CD4-positive, alpha-beta T cell treated with Interleukin-4 for 1 hour (primary cell): ENCODE data around the gene ERVH48-1.
"Not testable (repeated sequence)": the region's sequence is repeated elsewhere in the genome, so short reads cannot be mapped to it uniquely, and the experiment has no call there.

ENCODE experiments used
- DNase-seq, 2 donors: peaks; one replicate each; pipeline ENCODE4 v3.0.0-alpha.2; 2020 to 2022

Gene ERVH48-1

DNA sequence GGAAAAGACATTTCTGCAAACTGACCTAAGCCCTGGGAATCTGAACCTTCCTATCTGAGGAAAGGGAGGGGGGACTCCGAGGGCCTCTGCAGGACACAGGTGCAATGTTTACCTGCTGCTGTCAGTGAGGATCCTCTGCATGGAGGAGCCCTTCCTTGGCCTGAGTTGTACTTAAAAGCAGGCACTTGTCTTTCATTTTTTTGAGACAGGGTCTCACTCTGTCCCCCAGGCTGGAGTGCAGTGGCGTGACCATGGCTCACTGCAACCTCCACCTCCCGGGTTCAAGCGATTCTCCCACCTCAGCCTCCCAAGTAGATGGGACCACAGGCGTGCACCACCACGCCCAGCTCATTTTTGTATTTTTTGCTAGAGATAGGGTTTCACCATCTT lies 13.2 kb upstream of the ERVH48-1 start:
- DNase-seq = not testable (repeated sequence)

DNA sequence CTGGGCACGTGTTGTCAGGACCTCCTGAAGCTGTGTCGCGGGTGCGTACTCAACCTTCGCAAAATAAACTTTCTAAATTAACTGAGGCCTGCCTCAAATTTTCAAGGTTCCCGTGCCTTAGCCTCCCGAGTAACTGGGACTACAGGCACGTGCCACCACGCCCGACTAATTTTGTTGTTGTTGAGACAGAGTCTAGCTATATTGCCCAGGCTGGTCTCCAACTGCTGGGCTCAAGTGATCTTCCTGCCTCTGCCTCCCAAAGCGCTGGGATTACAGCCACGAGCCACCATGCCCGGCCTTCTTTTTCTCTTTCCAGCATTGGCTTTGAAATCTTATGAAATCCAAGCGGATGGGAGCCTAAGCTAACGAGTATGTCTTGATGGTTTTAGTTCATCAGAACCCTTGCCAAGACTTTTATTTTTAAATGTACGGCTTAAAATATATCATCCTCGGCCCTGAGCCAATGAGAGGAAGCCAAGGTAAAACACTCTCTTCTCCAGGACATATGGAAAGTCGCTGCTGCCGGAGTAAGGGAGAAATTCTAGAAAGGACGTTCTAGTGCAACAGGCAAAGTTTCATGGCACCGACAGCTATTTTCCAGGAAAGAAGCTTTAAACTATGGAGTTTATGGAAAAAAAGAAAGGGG lies 12.7 kb upstream of the ERVH48-1 start:
- DNase-seq = no peak

DNA sequence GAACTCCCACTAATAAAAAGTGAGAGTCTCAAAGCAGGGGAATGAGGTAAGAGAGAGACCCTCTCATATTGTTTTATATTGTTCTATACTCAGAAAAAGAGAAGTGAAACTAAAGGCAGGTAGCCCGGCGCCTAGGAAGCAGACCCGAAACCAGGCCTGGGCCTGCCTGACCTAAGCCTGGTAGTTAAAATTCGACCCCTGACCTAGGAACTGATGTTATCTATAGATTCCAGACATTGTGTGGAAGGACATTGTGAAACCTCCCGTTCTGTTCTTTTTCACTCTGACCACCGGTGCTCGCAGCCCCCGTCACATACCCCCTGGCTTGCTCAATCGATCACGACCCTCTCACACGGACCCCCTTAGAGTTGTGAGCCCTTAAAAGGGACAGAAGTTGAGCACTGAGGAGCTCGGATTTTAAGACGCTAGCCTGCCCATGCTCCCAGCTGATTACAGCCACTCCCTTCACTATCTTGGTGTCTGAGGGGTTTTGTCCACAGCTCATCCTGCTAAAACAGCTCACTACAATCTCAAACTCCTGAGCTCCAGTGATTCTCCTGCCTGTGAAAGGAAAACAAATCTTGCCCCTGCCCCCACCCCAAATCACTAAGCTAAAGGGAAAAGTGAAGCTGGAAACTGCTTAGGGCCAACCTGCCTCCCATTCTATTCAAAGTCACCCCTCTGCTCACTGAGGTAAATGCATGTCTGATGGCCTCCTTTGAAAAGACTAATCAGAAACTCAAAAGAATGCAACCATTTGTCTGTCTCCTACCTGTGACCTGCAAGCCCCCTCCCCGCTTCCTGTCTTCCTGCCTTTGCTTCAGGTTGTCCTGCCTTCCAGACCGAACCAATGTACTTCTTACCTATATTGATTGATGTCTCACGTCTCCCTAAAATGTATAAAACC lies 11.9 kb upstream of the ERVH48-1 start:
- not testable (repeated sequence) for DNase-seq

DNA sequence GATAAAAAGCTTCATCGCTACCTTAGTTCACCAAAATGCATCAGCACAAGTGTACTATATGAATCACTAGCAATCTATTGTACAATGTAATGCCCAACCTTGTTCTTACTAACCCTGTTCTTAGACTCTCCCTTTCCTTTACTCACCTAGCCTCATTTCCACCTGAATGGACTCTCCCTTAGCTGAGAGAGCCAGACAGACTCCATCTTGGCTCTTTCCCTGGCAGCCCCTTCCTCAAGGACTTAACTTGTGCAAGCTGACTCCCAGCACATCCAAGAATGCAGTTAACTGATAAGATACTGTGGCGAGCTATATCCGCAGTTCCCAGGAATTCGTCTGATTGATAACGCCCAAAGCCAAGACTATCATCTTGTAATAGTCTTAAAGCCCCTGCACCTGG lies 10.9 kb upstream of the ERVH48-1 start:
- DNase-seq = not testable (repeated sequence)

DNA sequence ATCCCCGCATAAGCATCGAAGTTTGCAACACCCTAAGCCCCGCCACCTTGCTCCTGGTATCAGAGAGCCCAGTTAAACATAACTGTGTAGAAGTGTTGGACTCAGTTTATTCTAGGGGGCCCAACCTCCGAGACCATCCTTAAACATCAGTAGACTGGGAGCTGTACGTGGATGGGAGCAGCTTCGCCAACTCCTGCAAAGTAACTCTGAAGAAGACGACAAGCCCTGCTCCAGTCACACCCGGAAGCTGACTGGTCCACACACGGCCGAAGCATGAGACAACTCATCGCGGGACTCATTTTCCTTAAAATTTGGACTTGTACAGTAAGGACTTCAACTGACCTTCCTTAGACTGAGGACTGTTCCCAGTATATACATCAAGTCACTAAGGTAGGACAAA lies 8.5 kb upstream of the ERVH48-1 start:
- DNase-seq = not testable (repeated sequence)

DNA sequence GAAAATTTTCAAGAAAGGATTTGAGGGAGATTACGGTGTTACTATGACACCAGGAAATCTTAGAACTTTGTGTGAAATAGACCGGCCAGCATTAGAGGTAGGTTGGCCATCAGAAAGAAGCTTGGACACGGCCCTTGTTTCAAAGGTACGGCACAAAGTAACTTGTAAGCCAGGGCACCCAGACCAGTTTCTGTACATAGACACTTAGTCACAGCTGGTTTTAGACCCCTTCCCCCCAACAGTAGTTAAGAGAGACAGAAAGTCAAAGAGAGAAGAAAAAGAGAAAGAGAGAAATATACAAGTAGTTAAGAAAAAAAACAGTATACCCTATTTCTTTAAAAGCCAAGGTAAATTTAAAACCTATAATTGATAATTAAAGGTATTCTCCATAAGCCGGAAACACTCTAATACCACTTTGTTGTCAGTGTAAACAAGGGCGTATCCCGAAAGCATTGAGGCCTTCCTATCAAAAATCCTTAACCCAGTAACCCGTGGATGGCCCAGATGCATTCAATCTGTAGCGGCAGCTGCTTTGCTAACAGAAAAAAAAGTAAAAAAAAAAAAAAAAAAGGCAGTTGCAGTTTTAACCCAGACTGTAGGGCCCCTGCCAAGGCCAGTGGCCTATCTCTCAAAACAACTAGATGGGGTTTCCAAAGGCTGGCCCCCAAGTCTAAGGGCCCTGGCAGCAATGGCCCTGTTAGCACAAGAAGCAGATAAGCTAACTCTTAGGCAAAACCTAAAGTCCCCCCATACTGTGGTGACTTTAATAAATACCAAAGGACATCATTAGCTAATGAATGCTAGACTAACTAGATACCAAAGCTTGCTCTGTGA lies 7.9 kb upstream of the ERVH48-1 start:
- not testable (repeated sequence) for DNase-seq

DNA sequence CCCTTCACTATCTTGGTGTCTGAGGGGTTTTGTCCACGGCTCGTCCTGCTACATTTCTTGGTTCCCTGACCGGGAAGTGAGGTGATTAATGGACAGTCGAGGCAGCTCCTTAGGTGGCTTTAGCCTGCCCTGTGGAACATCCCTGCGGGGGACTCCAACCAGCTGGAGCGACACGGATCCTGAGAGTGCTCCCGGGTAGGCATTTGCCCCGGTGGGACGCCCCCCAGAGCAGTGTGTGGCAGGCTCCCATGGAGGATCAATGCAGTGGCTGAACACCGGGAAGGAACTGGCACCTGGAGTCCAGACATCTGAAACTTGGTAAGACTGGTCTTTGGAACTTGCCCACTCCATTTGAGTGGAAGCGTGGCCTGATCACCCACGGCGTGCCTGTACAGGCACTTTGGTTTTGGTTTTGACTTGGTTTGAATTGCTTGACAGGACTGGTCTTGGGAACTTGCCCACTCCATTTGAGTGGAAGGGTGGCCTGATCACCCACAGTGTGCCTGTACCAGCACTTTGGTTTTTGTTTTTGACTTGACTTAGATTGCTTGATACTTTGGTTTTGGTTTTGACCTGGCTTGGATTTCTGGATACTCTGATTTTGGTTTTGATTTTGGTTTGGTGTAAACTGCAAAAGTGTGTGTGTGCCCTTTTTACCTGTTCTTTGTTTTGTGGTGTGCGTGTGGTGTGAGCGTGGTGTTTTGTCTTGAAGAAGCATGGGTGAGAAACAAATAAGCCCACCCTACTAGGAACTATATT lies 7.1 kb upstream of the ERVH48-1 start:
- DNase-seq = not testable (repeated sequence)

DNA sequence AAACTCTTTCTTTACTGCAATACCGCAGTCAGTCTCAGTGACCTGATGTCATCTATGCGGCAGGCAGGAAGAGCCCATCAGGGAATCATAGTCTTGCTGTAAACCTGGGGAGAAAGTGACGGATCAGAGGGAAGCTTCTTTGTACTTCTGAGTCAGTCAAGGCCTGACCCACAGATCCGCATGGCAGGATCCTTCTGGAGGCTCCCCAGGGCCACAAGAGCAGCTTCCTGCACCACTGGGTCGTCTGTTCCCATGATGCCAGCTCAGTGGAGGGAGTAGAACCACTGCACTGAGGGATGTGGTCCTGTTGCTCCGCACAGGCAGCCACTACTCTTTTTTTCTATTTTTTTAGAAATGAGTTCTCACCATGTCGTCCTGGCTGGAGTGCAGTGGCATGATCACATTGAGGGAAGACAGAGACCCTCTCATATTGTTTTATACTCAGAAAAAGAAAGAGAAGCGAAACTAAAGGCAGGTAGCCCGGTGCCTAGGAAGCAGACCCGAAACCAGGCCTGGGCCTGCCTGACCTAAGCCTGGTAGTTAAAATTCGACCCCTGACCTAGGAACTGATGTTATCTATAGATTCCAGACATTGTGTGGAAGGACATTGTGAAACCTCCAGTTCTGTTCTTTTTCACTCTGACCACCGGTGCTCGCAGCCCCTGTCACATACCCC lies 6.3 kb upstream of the ERVH48-1 start:
- no peak for DNase-seq

DNA sequence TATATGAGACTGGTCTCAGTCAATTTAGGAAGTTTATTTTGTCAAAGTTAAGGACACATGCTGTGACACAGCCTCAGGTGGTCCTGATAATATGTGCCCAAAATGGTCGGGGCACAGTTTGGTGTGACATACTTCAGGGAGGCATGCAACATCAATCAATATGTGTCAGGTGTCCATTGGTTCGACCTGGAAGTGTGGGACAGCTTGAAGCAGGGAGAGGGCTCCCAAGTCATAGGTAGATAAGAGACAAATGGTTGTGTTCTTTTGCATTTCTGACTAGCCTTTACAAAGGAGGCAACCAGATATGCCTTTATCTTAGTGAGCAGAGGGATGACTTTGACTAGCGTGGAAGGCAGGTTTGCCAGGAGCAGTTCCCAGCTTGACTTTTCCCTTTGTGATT lies 4.5 kb upstream of the ERVH48-1 start:
- no peak for DNase-seq

DNA sequence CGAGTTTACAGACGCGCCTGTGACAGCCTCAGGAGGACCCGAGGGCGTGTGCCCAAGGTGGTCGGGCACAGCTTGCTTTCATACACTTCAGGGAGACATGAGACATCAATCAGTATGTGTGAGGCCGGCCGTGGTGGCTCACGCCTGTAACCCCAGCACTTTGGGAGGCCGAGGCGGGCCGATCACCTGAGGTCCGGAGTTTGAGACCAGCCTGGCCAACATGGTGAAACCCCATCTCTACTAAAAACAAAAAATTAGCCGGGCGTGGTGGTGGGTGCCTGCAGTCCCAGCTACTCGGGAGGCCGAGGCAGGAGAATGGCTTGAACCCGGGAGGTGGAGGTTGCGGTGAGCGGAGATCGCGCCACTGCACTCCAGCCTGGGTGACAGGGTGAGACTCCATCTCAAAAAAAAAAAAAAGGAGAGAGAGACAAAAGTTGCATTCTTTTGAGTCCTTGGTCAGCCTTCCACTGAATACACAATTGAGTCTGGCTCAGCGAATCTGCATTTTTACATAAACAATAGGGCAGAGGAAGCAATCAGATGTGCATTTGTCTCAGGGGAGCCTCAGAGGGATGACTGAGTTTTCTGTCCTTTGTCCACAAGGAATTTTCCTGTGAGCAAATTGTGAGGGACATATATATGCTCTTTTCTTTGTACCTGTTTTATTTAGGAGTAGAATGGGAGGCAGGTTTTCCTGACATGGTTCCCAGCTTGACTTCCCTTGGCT lies 2.2 kb upstream of the ERVH48-1 start:
- DNase-seq = not testable (repeated sequence)

DNA sequence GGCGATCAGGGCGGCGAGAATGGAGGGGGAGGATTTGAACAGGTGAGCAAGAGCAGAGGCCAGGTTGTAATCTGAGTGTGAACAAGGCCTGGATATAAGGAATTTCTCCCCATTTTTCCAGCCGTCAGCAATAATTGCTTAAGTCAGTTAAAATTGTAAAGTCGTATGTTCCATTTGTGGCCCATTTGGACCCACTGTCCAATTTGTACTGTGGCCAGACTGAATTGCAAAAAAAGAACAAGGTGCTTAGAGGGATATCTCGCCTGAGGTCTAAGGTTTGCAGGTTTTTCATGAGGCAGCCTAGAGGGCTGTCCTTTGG lies 1.0 kb downstream of the ERVH48-1 start:
- DNase-seq = no peak

DNA sequence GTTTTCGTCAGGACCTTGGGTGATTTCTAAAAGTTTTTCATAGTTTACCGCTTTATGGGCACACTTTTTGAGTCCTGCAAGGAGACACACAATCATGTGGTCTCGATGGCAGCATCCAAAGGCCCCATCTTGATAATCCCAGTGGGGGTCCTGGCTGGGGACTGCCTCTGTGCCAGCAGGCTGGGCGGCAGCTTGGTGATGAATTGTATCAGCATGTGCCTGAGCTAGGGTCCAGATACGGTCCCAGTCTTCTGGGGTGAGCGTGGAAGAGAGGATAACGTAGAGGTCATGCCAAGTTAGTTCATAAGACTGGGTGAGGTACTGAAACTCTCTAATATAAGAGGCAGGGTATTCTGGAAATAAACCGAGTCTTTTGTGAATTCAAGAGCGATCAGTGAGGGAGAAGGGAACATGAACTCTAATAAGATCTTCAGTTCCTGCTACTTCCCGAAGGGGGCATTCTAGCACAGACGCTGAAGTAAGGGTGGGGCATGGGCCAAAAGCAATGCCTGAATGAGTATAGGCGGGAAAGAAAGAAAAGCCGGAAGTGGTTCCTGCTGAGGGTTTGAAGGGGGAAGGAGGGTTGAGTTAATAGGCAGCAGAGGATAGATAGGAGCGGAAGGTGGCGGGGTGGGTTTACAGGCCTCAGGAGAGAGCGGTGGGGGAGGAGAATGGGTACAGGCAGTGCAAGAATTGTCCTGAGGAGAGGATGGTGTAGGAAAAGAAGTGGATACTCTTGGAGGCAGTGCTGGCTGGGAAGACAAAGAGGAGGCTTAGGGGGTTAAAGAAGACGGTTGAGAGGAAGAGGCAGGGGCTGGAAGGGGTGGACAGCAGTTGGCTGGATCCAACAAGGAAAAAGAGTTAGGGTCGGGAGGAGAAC lies 1.6 kb downstream of the ERVH48-1 start:
- peak; percentile 75 to 81 for DNase-seq

DNA sequence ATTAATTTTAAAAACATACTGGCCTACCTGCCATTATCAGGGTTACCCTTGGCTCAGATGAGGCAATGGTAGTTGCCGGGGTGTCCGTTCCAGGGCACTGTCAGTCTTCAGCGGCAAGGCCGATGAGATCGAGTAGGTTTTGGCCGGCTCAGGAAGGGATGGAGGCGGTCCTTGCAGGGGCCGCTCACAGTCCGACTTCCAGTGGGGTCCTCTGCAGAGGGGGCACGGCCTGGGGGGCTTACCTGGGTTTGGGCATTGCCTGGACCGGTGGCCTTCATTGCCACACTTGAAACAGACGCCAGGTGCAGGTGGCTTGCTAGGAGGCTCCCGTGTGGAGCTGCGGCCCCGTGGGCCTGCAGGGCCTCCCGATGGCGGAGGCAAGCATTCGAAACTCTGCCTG lies 2.5 kb downstream of the ERVH48-1 start:
- no peak for DNase-seq

DNA sequence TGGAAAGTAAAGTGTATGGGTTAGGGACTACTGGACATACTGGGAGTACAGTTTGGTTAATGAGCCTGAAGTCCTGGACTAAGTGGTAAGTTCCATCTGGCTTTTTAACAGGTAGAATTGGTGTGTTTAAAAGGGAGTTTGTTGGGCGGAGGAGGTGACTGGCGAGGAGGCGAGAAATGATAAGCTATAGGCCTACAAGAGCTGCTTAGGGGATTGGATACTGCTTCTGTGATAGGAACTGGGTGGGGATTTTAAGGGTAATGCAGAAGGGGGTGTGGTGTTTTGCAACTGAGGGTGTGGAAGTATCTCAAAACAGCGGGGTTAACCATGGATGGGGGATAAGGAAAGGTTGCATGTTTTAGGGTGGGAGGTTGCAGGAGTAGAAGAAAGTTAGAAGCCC lies 3.5 kb downstream of the ERVH48-1 start:
- DNase-seq = no peak

DNA sequence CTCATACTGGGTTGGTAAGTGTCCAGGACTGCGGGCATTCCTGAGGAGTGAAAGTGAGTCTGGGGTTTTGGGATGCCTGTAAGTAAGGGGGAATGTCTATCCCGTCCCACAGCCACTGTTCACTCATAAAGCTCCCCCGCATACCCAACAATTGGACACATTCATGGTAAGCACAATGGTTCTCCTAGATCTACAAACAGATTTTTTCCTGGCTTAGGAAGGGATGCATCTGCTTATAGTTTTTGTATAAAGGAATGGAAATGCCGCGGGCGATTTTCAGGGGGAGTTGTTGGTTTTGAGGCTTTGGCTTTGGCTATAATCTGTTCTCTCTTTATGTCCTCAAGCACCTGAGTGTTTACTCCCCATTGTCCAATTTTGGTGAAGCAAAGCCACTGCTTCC lies 7.1 kb downstream of the ERVH48-1 start:
- no peak for DNase-seq

DNA sequence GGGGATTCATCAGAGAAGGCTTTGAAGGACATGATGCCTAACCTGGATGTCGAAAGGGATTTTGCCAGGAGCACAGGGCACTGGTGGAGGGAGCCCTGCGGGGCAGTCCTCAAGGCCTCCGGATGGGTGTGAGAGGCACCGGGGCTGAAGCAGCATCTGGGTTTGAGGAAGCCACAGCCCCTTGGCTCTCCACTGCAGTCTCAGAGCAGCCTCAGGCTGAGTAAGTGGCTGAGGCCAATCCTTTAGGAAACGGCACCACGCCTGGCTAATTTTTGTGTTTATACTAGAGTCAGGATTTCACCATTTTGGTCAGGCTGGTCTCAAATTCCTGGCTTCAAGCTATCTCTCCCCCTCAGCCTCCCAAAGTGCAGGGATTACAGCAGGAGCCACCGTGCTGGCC lies 12.0 kb downstream of the ERVH48-1 start:
- no peak for DNase-seq

DNA sequence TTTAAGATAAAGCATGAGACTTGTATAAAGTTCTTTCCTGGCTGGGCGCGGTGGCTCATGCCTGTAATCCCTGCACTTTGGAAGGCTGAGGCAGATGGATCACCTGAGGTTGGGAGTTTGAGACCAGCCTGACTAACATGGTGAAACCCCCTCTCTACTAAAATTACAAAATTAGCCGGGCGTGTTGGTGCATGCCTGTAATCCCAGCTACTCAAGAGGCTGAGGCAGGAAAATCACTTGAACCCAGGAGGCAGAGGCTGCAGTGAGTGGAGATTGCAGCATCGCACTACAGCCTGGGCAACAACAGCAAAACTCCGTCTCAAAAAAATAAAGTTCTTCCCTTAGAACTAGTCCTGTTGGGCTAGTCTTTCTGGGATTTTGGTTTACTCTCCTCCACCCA lies 13.5 kb downstream of the ERVH48-1 start:
- not testable (repeated sequence) for DNase-seq

DNA sequence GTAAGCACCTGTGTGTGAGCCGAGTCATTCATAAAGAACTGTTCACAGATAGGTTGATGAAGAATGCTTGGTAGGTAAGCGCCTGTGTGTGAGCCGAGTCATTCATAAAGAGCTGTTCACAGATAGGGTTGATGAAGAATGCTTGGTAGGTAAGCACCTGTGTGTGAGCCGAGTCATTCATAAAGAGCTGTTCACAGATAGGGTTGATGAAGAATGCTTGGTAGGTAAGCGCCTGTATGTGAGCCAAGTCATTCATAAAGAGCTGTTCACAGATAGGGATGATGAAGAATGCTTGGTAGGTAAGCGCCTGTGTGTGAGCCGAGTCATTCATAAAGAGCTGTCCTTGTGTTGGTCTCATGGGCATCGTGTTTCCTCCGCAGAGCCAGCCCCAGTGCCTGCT lies 16.9 kb downstream of the ERVH48-1 start:
- not testable (repeated sequence) for DNase-seq

DNA sequence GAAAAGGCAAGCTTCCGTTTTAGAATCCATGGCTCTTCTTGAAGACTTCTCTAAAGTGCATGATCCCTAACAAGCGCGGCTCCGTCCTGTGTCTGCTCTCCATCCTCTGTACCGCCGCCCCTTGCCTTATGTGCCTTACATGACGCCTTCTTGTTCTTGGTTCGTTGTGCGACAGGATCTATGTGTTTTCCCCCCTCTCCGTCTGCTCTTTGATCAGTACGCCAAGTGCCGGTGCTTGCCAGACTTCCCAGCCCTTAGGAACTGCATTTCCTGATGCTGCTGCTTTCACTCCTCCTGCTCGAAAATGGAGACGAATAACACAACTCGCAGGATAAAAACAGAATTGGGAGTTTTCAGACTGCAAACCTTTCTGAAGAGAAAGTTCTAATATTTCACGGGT lies 19.2 kb downstream of the ERVH48-1 start:
- no peak for DNase-seq

DNA sequence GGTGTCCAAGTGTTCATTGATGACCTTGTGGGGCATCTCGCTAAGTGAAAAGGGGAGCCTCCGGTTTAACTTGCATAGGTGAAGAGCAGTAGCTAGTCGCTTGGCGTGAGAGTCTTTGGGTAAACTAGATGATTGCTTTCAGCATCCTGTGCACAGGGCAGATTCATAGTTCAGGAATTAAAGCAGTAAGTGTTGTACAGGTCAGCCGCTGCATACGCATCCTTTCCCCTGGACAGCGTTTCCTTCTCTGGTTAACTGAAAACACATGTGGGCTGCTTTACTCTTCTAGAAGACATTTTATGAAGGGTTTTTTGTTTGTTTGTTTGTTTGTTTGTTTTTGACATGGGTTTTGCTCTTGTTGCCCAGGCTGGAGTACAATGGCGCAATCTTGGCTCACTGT lies 20.2 kb downstream of the ERVH48-1 start:
- no peak for DNase-seq

DNA sequence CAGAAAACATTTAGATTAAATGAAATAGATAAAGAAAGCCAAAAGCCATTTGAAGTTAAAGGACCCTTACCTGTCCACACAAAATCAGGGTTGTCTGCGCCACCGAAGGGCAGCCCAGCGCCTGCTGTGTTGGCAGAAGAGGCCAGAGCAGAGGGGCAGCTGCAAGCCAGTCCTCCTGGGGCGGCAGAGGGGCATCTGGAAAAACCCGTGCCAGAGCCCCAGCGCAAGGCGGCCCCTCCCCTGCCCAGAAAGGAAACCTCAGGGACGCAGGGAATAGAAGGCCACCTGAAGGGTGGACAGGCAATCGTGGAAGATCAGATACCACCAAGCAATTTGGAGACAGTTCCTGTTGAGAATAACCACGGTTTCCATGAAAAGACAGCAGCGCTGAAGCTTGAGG lies 21.6 kb downstream of the ERVH48-1 start:
- DNase-seq = no peak
